PC-3 (cell line): Measurements from ENCODE around the gene NPRL2. TPM values are rescaled to one million over a fixed set of nuclear protein-coding genes. Genes with fewer than 3 reads are reported as not detected.

Experiments used
- ATAC-seq: fragments of 200-7000 bp; cut with Tn5 transposase; 2 replicates; pipeline ENCODE4 v1.9.1; 2020; ENCODE audit warnings: mild to moderate bottlenecking, moderate library complexity
- BruUV-seq: library from RNA; stranded (reverse); fragments of 400-500 nt; replicated peaks from 2 replicates; lab custom pipeline; 2021; lab: Mats Ljungman, UMichigan
- CTCF ChIA-PET: fragments of 300-600 bp; sonication (Branson Sonifier 250); formaldehyde crosslinking; loops from one replicate; lab custom pipeline; 2022; ENCODE audit warnings: antibody characterized with exemption; lab: Charles Lee
- POLR2A ChIA-PET: fragments of 300-600 bp; sonication (Branson Sonifier 250); formaldehyde crosslinking; loops from one replicate; lab custom pipeline; 2022; ENCODE audit warnings: antibody characterized with exemption; ENCODE audit not compliant: unreplicated experiment; lab: Charles Lee
- DNase-seq: peaks from one replicate; pipeline ENCODE4 v3.0.0-alpha.2; 2015
- H2AFZ ChIP-seq: fragments of 300-600 bp; sonication (generic); 2 replicates; pipeline ENCODE4 v1.6.0; 2016; ENCODE audit warnings: antibody characterized with exemption, low read length
- H3F3A ChIP-seq: fragments of 300-600 bp; sonication (generic); one replicate; pipeline ENCODE4 v1.6.0; 2017; ENCODE audit warnings: antibody characterized with exemption, low read length, control low read depth, mild to moderate bottlenecking; ENCODE audit not compliant: unreplicated experiment
- H3K27ac ChIP-seq: fragments of 300-600 bp; sonication (generic); 2 replicates; pipeline ENCODE4 v1.5.1; 2016; ENCODE audit warnings: mild to moderate bottlenecking, low read length
- H3K27me3 ChIP-seq: fragments of 300-600 bp; sonication (generic); 2 replicates; pipeline ENCODE4 v1.6.1; 2016; ENCODE audit warnings: low read length, mixed read lengths
- H3K36me3 ChIP-seq: fragments of 300-600 bp; sonication (generic); 2 replicates; pipeline ENCODE4 v1.6.1; 2016; ENCODE audit warnings: low read depth, mixed run types, low read length, mixed read lengths
- H3K4me1 ChIP-seq: fragments of 300-600 bp; sonication (generic); 2 replicates; pipeline ENCODE4 v1.5.1; 2016; ENCODE audit warnings: low read length; ENCODE audit not compliant: insufficient read depth
- H3K4me2 ChIP-seq: fragments of 300-600 bp; sonication (generic); 2 replicates; pipeline ENCODE4 v1.6.0; 2016; ENCODE audit warnings: low read length
- H3K4me3 ChIP-seq: fragments of 300-600 bp; sonication (generic); 2 replicates; pipeline ENCODE4 v1.5.1; 2016; ENCODE audit warnings: mild to moderate bottlenecking, low read length, mixed read lengths
- H3K79me2 ChIP-seq: fragments of 300-600 bp; sonication (generic); 2 replicates; pipeline ENCODE4 v1.6.1; 2017; ENCODE audit warnings: low read length, mixed read lengths
- H3K9ac ChIP-seq: fragments of 300-600 bp; sonication (generic); 2 replicates; pipeline ENCODE4 v1.6.0; 2016; ENCODE audit warnings: mild to moderate bottlenecking, low read length
- H3K9me2 ChIP-seq: fragments of 300-600 bp; sonication (generic); replicated peaks from 2 replicates; pipeline ENCODE4 v1.6.1; 2016; ENCODE audit warnings: mixed run types, low read length, mixed read lengths
- H3K9me3 ChIP-seq: fragments of 300-600 bp; sonication (generic); 2 replicates; pipeline ENCODE4 v1.6.1; 2016; ENCODE audit warnings: low read length, mixed read lengths
- H4K20me1 ChIP-seq: fragments of 300-600 bp; sonication (generic); 2 replicates; pipeline ENCODE4 v1.6.1; 2016; ENCODE audit warnings: low read length, mixed read lengths
- CTCF ChIP-seq: fragments of 300-600 bp; sonication (generic); conservative IDR thresholded peaks from 2 replicates; pipeline ENCODE4 v1.5.1; 2017; ENCODE audit warnings: antibody characterized with exemption, low read depth, mild to moderate bottlenecking, low read length
- EZH2 ChIP-seq: fragments of 300-600 bp; sonication (generic); IDR thresholded peaks from one replicate; pipeline ENCODE4 v1.6.1; 2017; ENCODE audit warnings: antibody characterized with exemption, mild to moderate bottlenecking, low read length; ENCODE audit not compliant: unreplicated experiment
- EZH2phosphoT487 ChIP-seq: fragments of 300-600 bp; sonication (generic); IDR thresholded peaks from 2 replicates; pipeline ENCODE4 v1.6.1; 2018; ENCODE audit warnings: mild to moderate bottlenecking, antibody characterized with exemption, low read length, borderline replicate concordance
- intact Hi-C: fragments of 100-400 bp; cut with micrococcal nuclease; formaldehyde crosslinking; loops from 2 replicates; pipeline ENCODE4 v1.9.0; 2023
- total RNA-seq: library from RNA; depleted of rRNA; stranded (reverse); fragments of >200 nt; gene quantifications from 2 replicates; pipeline ENCODE4 v1.2.3, GENCODE V29; 2014

Gene NPRL2
- total RNA-seq, 1 experiment from 2014 or later = 56.9 TPM

- TF ChIP-seq EZH2 (no peak), EZH2phosphoT487 (no peak), CTCF (no peak)
- H3K27me3 ChIP-seq = no peaks in the 10 kb centered on the region
- H3K4me2 ChIP-seq = no peak overlapping the region
- H3K4me1 ChIP-seq = peaks cover 10% of the 10 kb centered on the region; the same call in 1 of the 2 replicates
- ATAC-seq = no peak
- no peak overlapping the region for H3K9ac ChIP-seq
- POLR2A ChIA-PET = no interaction called here
- peaks cover 15% of the 10 kb centered on the region; the same call in 1 of the 2 replicates for H3K36me3 ChIP-seq
- intact Hi-C loops = no loop called here
- H3K9me2 ChIP-seq = no peaks in the 10 kb centered on the region
- no peaks in the 10 kb centered on the region for H4K20me1 ChIP-seq
- no peak overlapping the region for H2AFZ ChIP-seq
- H3K79me2 ChIP-seq = peaks cover 19% of the 10 kb centered on the region
- no peak overlapping the region for H3K27ac ChIP-seq
- no peaks in the 10 kb centered on the region for H3K9me3 ChIP-seq
- H3F3A ChIP-seq = no peaks in the 10 kb centered on the region
- DNase-seq = no peak
- H3K4me3 ChIP-seq = no peak overlapping the region
- BruUV-seq = no TSS peak
- CTCF ChIA-PET = no interaction called here
Measured at GRCh38 chr3:50326182-50326541, 24.4 kb downstream of the NPRL2 start.

DNA sequence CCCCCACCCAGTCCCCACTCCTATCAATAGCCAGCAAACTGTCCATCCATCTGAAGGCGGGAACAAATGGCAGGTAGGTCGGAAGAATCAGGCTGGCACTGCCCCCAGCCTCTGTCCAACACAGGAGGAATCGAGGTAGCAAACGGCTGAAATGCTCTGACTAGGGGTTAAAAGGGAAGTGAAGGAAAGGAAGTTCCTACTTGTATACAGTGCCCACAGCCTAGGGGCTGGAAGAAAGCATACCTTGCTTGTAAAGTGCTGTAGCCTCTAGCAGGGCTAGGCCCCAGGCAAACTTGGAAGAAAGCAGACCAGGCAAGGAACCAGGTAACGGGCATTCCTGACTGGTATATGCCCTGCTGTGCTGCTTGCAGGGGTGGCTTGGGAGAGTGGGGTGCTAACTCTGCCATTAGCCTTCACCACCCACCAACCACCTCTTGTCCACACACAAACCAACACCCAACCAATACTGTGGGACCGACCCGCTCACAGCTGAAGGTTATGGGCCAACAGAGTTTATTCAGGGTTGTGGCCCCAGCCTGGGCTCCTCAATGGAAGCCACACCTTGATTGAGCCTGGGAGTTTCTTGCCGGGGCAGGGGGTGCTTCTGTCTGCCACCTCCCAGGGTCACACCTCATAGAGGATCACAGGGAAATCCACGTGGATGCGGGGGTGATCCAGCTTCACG lies 24.9 kb downstream of the NPRL2 start:
- no peaks in the 10 kb centered on the region for H3K9me3 ChIP-seq
- no peak overlapping the region for H3K9ac ChIP-seq
- peaks cover 22% of the 10 kb centered on the region for H3K79me2 ChIP-seq
- intact Hi-C loops = no loop called here
- H3K27ac ChIP-seq = no peak overlapping the region
- no peak overlapping the region for H2AFZ ChIP-seq
- DNase-seq (no peak), ATAC-seq (no peak)
- POLR2A ChIA-PET = interaction anchor here (0.6 kb wide), 1 partner anchor 90 kb away, joined by 5 read pairs; no protein-coding TSS in a partner anchor
- H4K20me1 ChIP-seq = no peaks in the 10 kb centered on the region
- BruUV-seq = no TSS peak
- TF ChIP-seq EZH2phosphoT487 = no peak
- no peak for TF ChIP-seq CTCF
- TF ChIP-seq EZH2 = no peak
- CTCF ChIA-PET = interaction anchor here (0.6 kb wide), 1 partner anchor 12 kb away, joined by 3 read pairs; no protein-coding TSS in a partner anchor
- H3K4me2 ChIP-seq = no peak overlapping the region
- H3K27me3 ChIP-seq = no peaks in the 10 kb centered on the region
- H3F3A ChIP-seq = no peaks in the 10 kb centered on the region
- H3K36me3 ChIP-seq = peaks cover 10% of the 10 kb centered on the region; the same call in 1 of the 2 replicates
- H3K4me1 ChIP-seq = peaks cover 10% of the 10 kb centered on the region; the same call in 1 of the 2 replicates
- no peak overlapping the region for H3K4me3 ChIP-seq
- H3K9me2 ChIP-seq = no peaks in the 10 kb centered on the region

DNA sequence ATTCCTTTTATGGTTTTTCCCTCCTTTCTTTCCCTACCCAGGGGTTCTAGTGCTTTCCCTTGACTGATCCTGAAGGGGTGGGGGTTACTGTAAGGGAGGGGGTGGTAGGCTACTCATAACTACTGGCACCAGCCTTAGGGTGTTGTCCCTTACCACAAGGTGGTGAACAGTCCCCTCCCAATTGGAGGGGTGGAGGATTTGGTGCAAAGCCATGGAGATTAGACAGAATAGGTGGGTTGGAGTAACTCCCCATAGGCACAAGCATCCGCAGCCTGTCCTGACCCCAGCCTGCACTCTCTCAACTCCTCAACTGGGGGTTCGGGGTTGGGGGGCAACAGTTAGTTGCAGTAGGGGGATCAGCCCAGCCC lies 25.5 kb downstream of the NPRL2 start:
- Histone ChIP-seq H3K36me3 (peaks cover 5% of the 10 kb centered on the region; the same call in 1 of the 2 replicates), H3K27me3 (no peaks in the 10 kb centered on the region), H2AFZ (no peak overlapping the region), H4K20me1 (no peaks in the 10 kb centered on the region), H3F3A (no peaks in the 10 kb centered on the region), H3K27ac (no peak overlapping the region), H3K9ac (no peak overlapping the region), H3K9me2 (no peaks in the 10 kb centered on the region), H3K4me2 (no peak overlapping the region), H3K9me3 (no peaks in the 10 kb centered on the region), H3K79me2 (peaks cover 28% of the 10 kb centered on the region), H3K4me3 (no peak overlapping the region), H3K4me1 (peaks cover 15% of the 10 kb centered on the region; the same call in 1 of the 2 replicates)
- CTCF ChIA-PET = interaction anchor here (0.6 to 1.0 kb wide), 3 partner anchors 12 to 1673 kb away, joined by 3 to 4 read pairs (median 3); partner anchors contain the start of gene IFRD2
- intact Hi-C loops = no loop called here
- no peak for DNase-seq
- TF ChIP-seq EZH2phosphoT487 (no peak), EZH2 (no peak)
- no TSS peak for BruUV-seq
- no peak for ATAC-seq
- POLR2A ChIA-PET = interaction anchor here (0.6 kb wide), 1 partner anchor 90 kb away, joined by 5 read pairs; no protein-coding TSS in a partner anchor
